ENCODE results near the gene PTTG1IP2. TPM values are rescaled to one million over a fixed set of nuclear protein-coding genes. Genes with fewer than 3 reads are reported as not detected.

PTTG1IP2 gene
- total RNA-seq, 1 donor from 2014 or later = not detected

Other genes starting within 250 kb of the PTTG1IP2 start
- 1.1 and 1.9 TPM in 2 replicates for gene CFAP69, start 224.5 kb upstream of the PTTG1IP2 start, total RNA-seq
- not detected in 2 replicates for gene FAM237B, start 148.3 kb upstream of the PTTG1IP2 start, total RNA-seq
- 13.7 and 19.6 TPM in 2 replicates for gene GTPBP10, start 122.9 kb upstream of the PTTG1IP2 start, total RNA-seq
- gene CLDN12, start 66.2 kb upstream of the PTTG1IP2 start, total RNA-seq = 11.6 and 18.2 TPM in 2 replicates
- gene CDK14, start 126.7 kb downstream of the PTTG1IP2 start, total RNA-seq = 3.0 and 3.2 TPM in 2 replicates

All from dermis blood vessel endothelial cell (primary cell).